Epithelial cell of proximal tubule (primary cell): Measurements from ENCODE around the gene KANSL3. TPM values are rescaled to one million over a fixed set of nuclear protein-coding genes. Genes with fewer than 3 reads are reported as not detected.

Experiments used
- DNase-seq: peaks from one replicate; pipeline ENCODE4 v3.0.0-alpha.2; 2011; ENCODE audit warnings: low read depth
- H3K4me3 ChIP-seq: 2 replicates; pipeline ENCODE4 v1.5.1; 2011; ENCODE audit warnings: low read depth, mild to moderate bottlenecking, low read length
- CTCF ChIP-seq: conservative IDR thresholded peaks from 2 replicates; pipeline ENCODE4 v1.5.1; 2012; ENCODE audit warnings: low read depth, mild to moderate bottlenecking, low read length
- total RNA-seq: library from RNA; depleted of rRNA; stranded (reverse); fragments of >200 nt; gene quantifications from 2 replicates; pipeline ENCODE4 v1.2.3, GENCODE V29; 2015

The KANSL3 gene
- total RNA-seq, 1 donor from 2014 or later, result 24.0 TPM

GRCh38 chr2:96578731-96579130 lies 59.4 kb downstream of the KANSL3 start:
- H3K4me3 ChIP-seq, result no peak overlapping the region
- no peak for TF ChIP-seq CTCF
- DNase-seq, result no peak

GRCh38 chr2:96577501-96577900 lies 60.6 kb downstream of the KANSL3 start:
- no peak overlapping the region for H3K4me3 ChIP-seq
- no peak for TF ChIP-seq CTCF
- DNase-seq, result no peak

- H3K4me3 ChIP-seq, result no peak overlapping the region
Measured at GRCh38 chr2:96575785-96576456, 62.2 kb downstream of the KANSL3 start.

GRCh38 chr2:96574364-96574763 lies 63.7 kb downstream of the KANSL3 start:
- peak; percentile 16 for TF ChIP-seq CTCF
- DNase-seq, result no peak
- H3K4me3 ChIP-seq, result no peak overlapping the region

More at GRCh38 chr2:96575785-96576456, 62.2 kb downstream of the KANSL3 start:
- no peak for TF ChIP-seq CTCF
- no peak for DNase-seq

GRCh38 chr2:96568094-96568493 lies 70.0 kb downstream of the KANSL3 start:
- no peak for TF ChIP-seq CTCF
- DNase-seq, result no peak
- H3K4me3 ChIP-seq, result no peak overlapping the region

- TF ChIP-seq CTCF, result no peak
- H3K4me3 ChIP-seq, result no peak overlapping the region
- DNase-seq, result no peak
Measured at GRCh38 chr2:96565111-96565510, 73.0 kb downstream of the KANSL3 start.

- no peak overlapping the region for H3K4me3 ChIP-seq
- TF ChIP-seq CTCF, result no peak
- DNase-seq, result no peak
Measured at GRCh38 chr2:96564563-96564962, 73.5 kb downstream of the KANSL3 start.
